ENCODE data around the gene RAB6A.

Gene RAB6A

GRCh38 chr11:73625696-73626318 lies 135.1 kb downstream of the RAB6A start:
- TF ChIP-seq CTCF (IDR thresholded peaks at IDR 0.05; ENCODE audit: control extremely low read depth, extremely low read depth, low read depth, missing control alignments): peak; percentile 85
- peak; percentile 84 for DNase-seq (ENCODE audit: extremely low spot score)
- ChIA-PET CTCF (interaction anchor here (0.6 to 10.7 kb wide), 69 partner anchors 9 to 695 kb away, joined by 3 to 166 read pairs (median 4); partner anchors contain the start of genes FAM168A, PLEKHB1 and UCP2), POLR2A (interaction anchor here (0.6 kb wide), 1 partner anchor 1701 kb away, joined by 3 read pairs; no protein-coding TSS in a partner anchor)
